ENCODE measurements around the gene DHRS7B.
"Not testable (repeated sequence)": the region's sequence is repeated elsewhere in the genome, so short reads cannot be mapped to it uniquely, and the experiment has no call there.

Gene DHRS7B

GRCh38 chr17:21113049-21113690, 13.6 kb upstream of the DHRS7B start:
- DNase-seq = no peak

GRCh38 chr17:21113716-21114115, 13.0 kb upstream of the DHRS7B start:
- peak; percentile 11 for DNase-seq

- DNase-seq = not testable (repeated sequence)
Measured at GRCh38 chr17:21114791-21115190, 12.0 kb upstream of the DHRS7B start.

- peak; percentile 82 for DNase-seq
Measured at GRCh38 chr17:21119247-21119918, 7.4 kb upstream of the DHRS7B start.

- no peak for DNase-seq
Measured at GRCh38 chr17:21119919-21120249, 6.9 kb upstream of the DHRS7B start.

GRCh38 chr17:21124086-21124485, 2.7 kb upstream of the DHRS7B start:
- DNase-seq = peak; percentile 30

- DNase-seq = not testable (repeated sequence)
Measured at GRCh38 chr17:21124517-21124916, 2.2 kb upstream of the DHRS7B start.

GRCh38 chr17:21125862-21126261, 902 bp upstream of the DHRS7B start:
- peak; percentile 70 for DNase-seq

GRCh38 chr17:21127509-21128077, 829 bp downstream of the DHRS7B start:
- no peak for DNase-seq

- peak; percentile 59 for DNase-seq
Measured at GRCh38 chr17:21129023-21129681, 2.4 kb downstream of the DHRS7B start.

GRCh38 chr17:21131137-21131536, 4.4 kb downstream of the DHRS7B start:
- no peak for DNase-seq

- DNase-seq = no peak
Measured at GRCh38 chr17:21132428-21132827, 5.7 kb downstream of the DHRS7B start.

GRCh38 chr17:21134559-21134958, 7.8 kb downstream of the DHRS7B start:
- no peak for DNase-seq

GRCh38 chr17:21140911-21141310, 14.1 kb downstream of the DHRS7B start:
- no peak for DNase-seq

GRCh38 chr17:21141331-21141730, 14.6 kb downstream of the DHRS7B start:
- no peak for DNase-seq

- DNase-seq = not testable (repeated sequence)
Measured at GRCh38 chr17:21142065-21142464, 15.3 kb downstream of the DHRS7B start.

GRCh38 chr17:21143695-21144094, 16.9 kb downstream of the DHRS7B start:
- no peak for DNase-seq

GRCh38 chr17:21144299-21144698, 17.5 kb downstream of the DHRS7B start:
- not testable (repeated sequence) for DNase-seq

- DNase-seq = peak; percentile 61
Measured at GRCh38 chr17:21146362-21147015, 19.7 kb downstream of the DHRS7B start.

- DNase-seq = peak; percentile 40
Measured at GRCh38 chr17:21149621-21150020, 22.9 kb downstream of the DHRS7B start.

- peak; percentile 26 for DNase-seq
Measured at GRCh38 chr17:21152731-21153130, 26.0 kb downstream of the DHRS7B start.

GRCh38 chr17:21157586-21158370, 31.0 kb downstream of the DHRS7B start:
- no peak for DNase-seq

GRCh38 chr17:21160401-21160800, 33.6 kb downstream of the DHRS7B start:
- DNase-seq = no peak

All from hematopoietic multipotent progenitor cell treated with erythropoietin and hydrocortisone succinate and interleukin-3 and kit ligand, for 6 days (in vitro differentiated cells).